ENCODE data around the gene KRTAP15-1.

The KRTAP15-1 gene

GRCh38 chr21:30447056-30447455 lies 7.0 kb downstream of the KRTAP15-1 start:
- Histone ChIP-seq H3F3A (ENCODE audit: insufficient read depth) (no peaks in the 10 kb centered on the region), H4K20me1 (ENCODE audit: low read depth, low read length) (no peaks in the 10 kb centered on the region), H3K27ac (ENCODE audit: low read depth, low read length) (no peak overlapping the region), H3K9me3 (ENCODE audit: insufficient read depth, low read length) (no peaks in the 10 kb centered on the region), H2AFZ (ENCODE audit: low read depth, low read length, severe bottlenecking) (no peak overlapping the region), H3K9ac (ENCODE audit: low read length) (no peak overlapping the region), H3K36me3 (ENCODE audit: low read length) (no peaks in the 10 kb centered on the region), H3K79me2 (ENCODE audit: insufficient read depth, low read length) (no peaks in the 10 kb centered on the region), H3K9me2 (replicated peaks; ENCODE audit: insufficient read depth, low read length) (no peaks in the 10 kb centered on the region), H3K27me3 (ENCODE audit: low read length) (no peaks in the 10 kb centered on the region), H3K4me3 (ENCODE audit: insufficient read depth, low read length, poor library complexity, severe bottlenecking) (no peak overlapping the region), H3K4me2 (ENCODE audit: low read depth, low read length, poor library complexity, severe bottlenecking) (no peak overlapping the region)
- no peak for TF ChIP-seq EZH2phosphoT487 (conservative IDR thresholded peaks at IDR 0.05; ENCODE audit: low read length)
- TF ChIP-seq, protein P1, sequence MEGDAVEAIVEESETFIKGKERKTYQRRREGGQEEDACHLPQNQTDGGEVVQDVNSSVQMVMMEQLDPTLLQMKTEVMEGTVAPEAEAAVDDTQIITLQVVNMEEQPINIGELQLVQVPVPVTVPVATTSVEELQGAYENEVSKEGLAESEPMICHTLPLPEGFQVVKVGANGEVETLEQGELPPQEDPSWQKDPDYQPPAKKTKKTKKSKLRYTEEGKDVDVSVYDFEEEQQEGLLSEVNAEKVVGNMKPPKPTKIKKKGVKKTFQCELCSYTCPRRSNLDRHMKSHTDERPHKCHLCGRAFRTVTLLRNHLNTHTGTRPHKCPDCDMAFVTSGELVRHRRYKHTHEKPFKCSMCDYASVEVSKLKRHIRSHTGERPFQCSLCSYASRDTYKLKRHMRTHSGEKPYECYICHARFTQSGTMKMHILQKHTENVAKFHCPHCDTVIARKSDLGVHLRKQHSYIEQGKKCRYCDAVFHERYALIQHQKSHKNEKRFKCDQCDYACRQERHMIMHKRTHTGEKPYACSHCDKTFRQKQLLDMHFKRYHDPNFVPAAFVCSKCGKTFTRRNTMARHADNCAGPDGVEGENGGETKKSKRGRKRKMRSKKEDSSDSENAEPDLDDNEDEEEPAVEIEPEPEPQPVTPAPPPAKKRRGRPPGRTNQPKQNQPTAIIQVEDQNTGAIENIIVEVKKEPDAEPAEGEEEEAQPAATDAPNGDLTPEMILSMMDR (IDR thresholded peaks at IDR 0.05; ENCODE audit: insufficient read depth, low read length, poor library complexity, severe bottlenecking): no peak

DNA sequence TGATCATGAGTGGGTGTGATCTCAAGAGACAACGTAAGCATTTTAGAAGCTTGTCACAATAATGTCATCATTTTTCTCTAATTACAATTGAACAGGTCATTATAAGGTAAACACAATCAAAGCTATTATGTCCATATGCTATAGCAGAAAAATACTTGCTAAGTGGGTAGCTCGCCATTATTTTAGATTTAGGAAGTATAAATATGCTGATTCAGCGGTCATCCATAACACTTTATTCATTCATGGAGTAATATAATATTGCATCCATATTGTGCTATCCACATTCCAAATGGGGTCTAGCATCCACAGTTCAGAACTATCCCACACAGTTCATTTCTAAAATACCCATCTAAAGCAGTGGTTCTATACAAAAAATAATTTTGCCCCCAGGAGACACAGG lies 8.4 kb downstream of the KRTAP15-1 start:
- no peaks in the 10 kb centered on the region for H3F3A ChIP-seq (ENCODE audit: insufficient read depth)
- H4K20me1 ChIP-seq (ENCODE audit: low read depth, low read length): no peaks in the 10 kb centered on the region
- no peak overlapping the region for H3K4me2 ChIP-seq (ENCODE audit: low read depth, low read length, poor library complexity, severe bottlenecking)
- no peak overlapping the region for H3K4me3 ChIP-seq (ENCODE audit: insufficient read depth, low read length, poor library complexity, severe bottlenecking)
- H3K27me3 ChIP-seq (ENCODE audit: low read length): no peaks in the 10 kb centered on the region
- no peaks in the 10 kb centered on the region for H3K79me2 ChIP-seq (ENCODE audit: insufficient read depth, low read length)
- no peak overlapping the region for H2AFZ ChIP-seq (ENCODE audit: low read depth, low read length, severe bottlenecking)
- no peaks in the 10 kb centered on the region for H3K9me2 ChIP-seq (replicated peaks; ENCODE audit: insufficient read depth, low read length)
- no peaks in the 10 kb centered on the region for H3K36me3 ChIP-seq (ENCODE audit: low read length)
- no peak overlapping the region for H3K27ac ChIP-seq (ENCODE audit: low read depth, low read length)
- TF ChIP-seq, protein P1 (IDR thresholded peaks at IDR 0.05; ENCODE audit: insufficient read depth, low read length, poor library complexity, severe bottlenecking): no peak
- TF ChIP-seq EZH2phosphoT487 (conservative IDR thresholded peaks at IDR 0.05; ENCODE audit: low read length): no peak
- no peak overlapping the region for H3K9ac ChIP-seq (ENCODE audit: low read length)
- no peaks in the 10 kb centered on the region for H3K9me3 ChIP-seq (ENCODE audit: insufficient read depth, low read length)

GRCh38 chr21:30463713-30464112 lies 23.6 kb downstream of the KRTAP15-1 start:
- H3K27me3 ChIP-seq (ENCODE audit: low read length): no peaks in the 10 kb centered on the region
- no peaks in the 10 kb centered on the region for H3K9me3 ChIP-seq (ENCODE audit: insufficient read depth, low read length)
- H3F3A ChIP-seq (ENCODE audit: insufficient read depth): no peaks in the 10 kb centered on the region
- no peaks in the 10 kb centered on the region for H4K20me1 ChIP-seq (ENCODE audit: low read depth, low read length)
- no peak overlapping the region for H2AFZ ChIP-seq (ENCODE audit: low read depth, low read length, severe bottlenecking)
- H3K4me2 ChIP-seq (ENCODE audit: low read depth, low read length, poor library complexity, severe bottlenecking): no peak overlapping the region
- H3K79me2 ChIP-seq (ENCODE audit: insufficient read depth, low read length): no peaks in the 10 kb centered on the region
- no peak overlapping the region for H3K4me3 ChIP-seq (ENCODE audit: insufficient read depth, low read length, poor library complexity, severe bottlenecking)
- no peaks in the 10 kb centered on the region for H3K36me3 ChIP-seq (ENCODE audit: low read length)
- TF ChIP-seq, protein P1 (IDR thresholded peaks at IDR 0.05; ENCODE audit: insufficient read depth, low read length, poor library complexity, severe bottlenecking): peak; percentile 39
- TF ChIP-seq EZH2phosphoT487 (conservative IDR thresholded peaks at IDR 0.05; ENCODE audit: low read length): no peak
- H3K9me2 ChIP-seq (replicated peaks; ENCODE audit: insufficient read depth, low read length): no peaks in the 10 kb centered on the region
- no peak overlapping the region for H3K27ac ChIP-seq (ENCODE audit: low read depth, low read length)
- H3K9ac ChIP-seq (ENCODE audit: low read length): no peak overlapping the region
